ENCODE measurements around the gene CDYL2.

- TF ChIP-seq POLR2A (IDR thresholded peaks at IDR 0.05) (no peak), CTCF (IDR thresholded peaks at IDR 0.05) (no peak)
These were observed 139.6 kb downstream of the CDYL2 start for GRCh38 chr16:80664786-80665185.

All from body of pancreas (tissue), 4 donors.